ENCODE data around the gene STARD3. TPM values are rescaled to one million over a fixed set of nuclear protein-coding genes. Genes with fewer than 3 reads are reported as not detected.
A peak's percentile ranks its signal among the peaks of the same experiment; 100 is the strongest.

The STARD3 gene
- total and polyA plus RNA-seq, 7 donors, result 21.0 to 59.2 (median 37.0) TPM

GRCh38 chr17:39674702-39675389 lies 37.9 kb downstream of the STARD3 start:
- H3K36me3 ChIP-seq, result peaks cover 0 to 3% (median 0%) of the 10 kb centered on the region in 4 donors
- H3K4me3 ChIP-seq, result no peak overlapping the region
- H3K4me1 ChIP-seq, result peaks cover 0 to 6% (median 0%) of the 10 kb centered on the region in 4 donors
- no peaks in the 10 kb centered on the region for H3K9me3 ChIP-seq
- DNase-seq, result no peak
- peaks cover 16 to 26% (median 24%) of the 10 kb centered on the region in 3 donors for H3K27me3 ChIP-seq
- intact Hi-C loops (cut with DNase I), result no loop called here
- H3K27ac ChIP-seq, result no peak overlapping the region
- WGBS, 2 donors, result 16 to 32% methylated on average over 11 of the region's 11 CpGs
- TF ChIP-seq EP300 (IDR thresholded peaks at IDR 0.05) (no peak), POLR2A (IDR thresholded peaks at IDR 0.05) (no peak), CTCF (IDR thresholded peaks at IDR 0.05) (no peak), POLR2AphosphoS5 (IDR thresholded peaks at IDR 0.05) (no peak)

GRCh38 chr17:39675390-39676082 lies 38.6 kb downstream of the STARD3 start:
- no peak for TF ChIP-seq POLR2AphosphoS5 (IDR thresholded peaks at IDR 0.05)
- no peak for TF ChIP-seq EP300 (IDR thresholded peaks at IDR 0.05)
- TF ChIP-seq POLR2A (IDR thresholded peaks at IDR 0.05), result no peak
- TF ChIP-seq CTCF (IDR thresholded peaks at IDR 0.05), result no peak
- H3K27ac ChIP-seq, result no peak overlapping the region
- 38 to 71% methylated on average over 10 of the region's 10 CpGs for WGBS, 2 donors
- no peaks in the 10 kb centered on the region for H3K9me3 ChIP-seq
- no peak overlapping the region for H3K4me3 ChIP-seq
- DNase-seq, result no peak
- H3K36me3 ChIP-seq, result peaks cover 0 to 8% (median 0%) of the 10 kb centered on the region in 4 donors
- intact Hi-C loops (cut with DNase I), result no loop called here
- peaks cover 0 to 6% (median 0%) of the 10 kb centered on the region in 4 donors for H3K4me1 ChIP-seq
- H3K27me3 ChIP-seq, result peaks cover 11 to 20% (median 17%) of the 10 kb centered on the region in 3 donors

GRCh38 chr17:39676198-39676819 lies 39.4 kb downstream of the STARD3 start:
- TF ChIP-seq POLR2A (IDR thresholded peaks at IDR 0.05) (no peak), EP300 (IDR thresholded peaks at IDR 0.05) (no peak), POLR2AphosphoS5 (IDR thresholded peaks at IDR 0.05) (no peak), CTCF (IDR thresholded peaks at IDR 0.05) (no peak)
- H3K27ac ChIP-seq, result no peak overlapping the region

GRCh38 chr17:39677072-39677471 lies 40.1 kb downstream of the STARD3 start:
- 72 to 83% methylated on average over 8 of the region's 8 CpGs for WGBS, 2 donors
- no peak for DNase-seq
- Histone ChIP-seq H3K4me3 (no peak overlapping the region), H3K27me3 (peaks cover 0 to 4% (median 1%) of the 10 kb centered on the region in 3 donors), H3K27ac (peak overlapping the region in 1 of 4 donors; percentile 64), H3K9me3 (no peaks in the 10 kb centered on the region), H3K4me1 (peaks cover 0 to 6% (median 0%) of the 10 kb centered on the region in 4 donors), H3K36me3 (peaks cover 0 to 17% (median 0%) of the 10 kb centered on the region in 4 donors)
- intact Hi-C loops (cut with DNase I), result no loop called here
- TF ChIP-seq POLR2A (IDR thresholded peaks at IDR 0.05), result no peak

More at GRCh38 chr17:39676198-39676819, 39.4 kb downstream of the STARD3 start:
- Histone ChIP-seq H3K27me3 (peaks cover 6 to 12% (median 9%) of the 10 kb centered on the region in 3 donors), H3K36me3 (peaks cover 0 to 16% (median 0%) of the 10 kb centered on the region in 4 donors), H3K9me3 (no peaks in the 10 kb centered on the region), H3K4me3 (no peak overlapping the region), H3K4me1 (peaks cover 0 to 6% (median 0%) of the 10 kb centered on the region in 4 donors)
- no peak for DNase-seq
- intact Hi-C loops (cut with DNase I), result no loop called here
- WGBS, 2 donors, result 21 to 34% methylated on average over 7 of the region's 7 CpGs

All from sigmoid colon (tissue), 7 donors.